Activated CD8-positive, alpha-beta memory T cell treated with anti-CD3 and anti-CD28 coated beads, Interleukin-2, amount 10 ng/mL, durations not matched to agents 7 days and 5 days (primary cell): Measurements from ENCODE around the gene GREB1L. TPM values are rescaled to one million over a fixed set of nuclear protein-coding genes. Genes with fewer than 3 reads are reported as not detected.

ENCODE experiments used
- ATAC-seq: fragments of 150-1000 bp; cut with Tn5 transposase; one replicate; pipeline ENCODE4 v1.10.0; 2021; ENCODE audit warnings: moderate library complexity
- CTCF ChIA-PET: fragments of 350-600 bp; sonication (Branson Sonifier 250); formaldehyde crosslinking; loops from one replicate; lab custom pipeline; 2021; ENCODE audit warnings: antibody characterized with exemption; lab: Charles Lee
- DNase-seq: peaks from one replicate; pipeline ENCODE4 v3.0.0-alpha.2; 2020
- H3K27ac Mint-ChIP-seq: one replicate; pipeline ENCODE4 v1.8.0; 2021; ENCODE audit warnings: mild to moderate bottlenecking, mixed read lengths
- H3K27me3 Mint-ChIP-seq: one replicate; pipeline ENCODE4 v1.8.0; 2021; ENCODE audit warnings: mixed read lengths
- H3K36me3 Mint-ChIP-seq: one replicate; pipeline ENCODE4 v1.8.0; 2021; ENCODE audit warnings: mild to moderate bottlenecking, mixed read lengths
- H3K4me1 Mint-ChIP-seq: one replicate; pipeline ENCODE4 v1.8.0; 2021; ENCODE audit warnings: mixed read lengths
- H3K4me3 Mint-ChIP-seq: one replicate; pipeline ENCODE4 v1.8.0; 2021; ENCODE audit warnings: mild to moderate bottlenecking, moderate library complexity, mixed read lengths
- H3K9me3 Mint-ChIP-seq: one replicate; pipeline ENCODE4 v1.8.0; 2022; ENCODE audit warnings: low read depth, mixed read lengths
- total RNA-seq, 2 experiments: library from RNA; stranded (reverse); gene quantifications; one replicate each; pipeline ENCODE4 v1.2.3, GENCODE V29; 2021

GREB1L gene
- total RNA-seq, 2 experiments from 2014 or later: not detected

DNA sequence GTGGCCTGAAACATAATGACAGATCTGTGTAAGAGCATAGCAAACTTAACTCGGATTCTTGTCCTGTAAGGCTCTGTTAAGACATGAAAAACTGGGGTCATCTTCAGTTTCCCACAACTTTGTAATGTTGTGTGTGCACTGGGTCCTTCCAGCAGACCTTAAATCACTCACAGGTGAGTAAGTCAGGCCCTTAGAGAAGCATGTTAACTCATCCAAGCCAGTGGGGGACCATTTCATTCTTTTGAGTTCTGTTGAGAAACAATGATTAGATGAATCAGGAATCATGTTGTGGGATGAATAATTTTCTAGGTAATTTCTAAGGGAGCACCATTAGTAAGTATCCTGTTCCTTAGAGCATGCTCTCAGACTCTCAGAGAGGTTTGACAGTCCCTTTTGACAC lies 191.4 kb downstream of the GREB1L start:
- CTCF ChIA-PET: no interaction called here
- Mint-ChIP-seq H3K4me3 (no peak overlapping the region), H3K27me3 (peaks cover 13% of the 10 kb centered on the region), H3K27ac (no peak overlapping the region), H3K4me1 (no peaks in the 10 kb centered on the region), H3K9me3 (no peaks in the 10 kb centered on the region), H3K36me3 (no peaks in the 10 kb centered on the region)
- DNase-seq (no peak), ATAC-seq (no peak)

GRCh38 chr18:21439431-21439846 lies 197.4 kb downstream of the GREB1L start:
- no peak for ATAC-seq
- no peaks in the 10 kb centered on the region for H3K9me3 Mint-ChIP-seq
- CTCF ChIA-PET: no interaction called here
- H3K4me3 Mint-ChIP-seq: no peak overlapping the region
- no peaks in the 10 kb centered on the region for H3K36me3 Mint-ChIP-seq
- no peak overlapping the region for H3K27ac Mint-ChIP-seq
- peaks cover 28% of the 10 kb centered on the region for H3K27me3 Mint-ChIP-seq
- no peaks in the 10 kb centered on the region for H3K4me1 Mint-ChIP-seq
- no peak for DNase-seq

- no peak overlapping the region for H3K4me3 Mint-ChIP-seq
- CTCF ChIA-PET: interaction anchor here (1.0 kb wide), 1 partner anchor 15 kb away, joined by 4 read pairs; no protein-coding TSS in a partner anchor
- H3K9me3 Mint-ChIP-seq: no peaks in the 10 kb centered on the region
- no peak for DNase-seq
- no peak for ATAC-seq
- H3K27ac Mint-ChIP-seq: no peak overlapping the region
- no peaks in the 10 kb centered on the region for H3K4me1 Mint-ChIP-seq
- no peaks in the 10 kb centered on the region for H3K36me3 Mint-ChIP-seq
- H3K27me3 Mint-ChIP-seq: peaks cover 18% of the 10 kb centered on the region
Observed at GRCh38 chr18:21441670-21442069, 199.6 kb downstream of the GREB1L start.

GRCh38 chr18:21443776-21444464 lies 201.9 kb downstream of the GREB1L start:
- Mint-ChIP-seq H3K9me3 (no peaks in the 10 kb centered on the region), H3K27me3 (peaks cover 22% of the 10 kb centered on the region), H3K36me3 (no peaks in the 10 kb centered on the region), H3K27ac (no peak overlapping the region), H3K4me3 (no peak overlapping the region), H3K4me1 (no peaks in the 10 kb centered on the region)
- CTCF ChIA-PET: interaction anchor here (1.7 kb wide), 1 partner anchor 249 kb away, joined by 11 read pairs; no protein-coding TSS in a partner anchor
- no peak for ATAC-seq
- DNase-seq: no peak

GRCh38 chr18:21444465-21445212 lies 202.6 kb downstream of the GREB1L start:
- H3K27ac Mint-ChIP-seq: no peak overlapping the region
- no peak overlapping the region for H3K4me3 Mint-ChIP-seq
- no peaks in the 10 kb centered on the region for H3K36me3 Mint-ChIP-seq
- no peaks in the 10 kb centered on the region for H3K9me3 Mint-ChIP-seq
- CTCF ChIA-PET: interaction anchor here (1.7 kb wide), 1 partner anchor 250 kb away, joined by 11 read pairs; no protein-coding TSS in a partner anchor
- H3K4me1 Mint-ChIP-seq: no peaks in the 10 kb centered on the region
- H3K27me3 Mint-ChIP-seq: peaks cover 29% of the 10 kb centered on the region
- DNase-seq: no peak
- ATAC-seq: no peak

DNA sequence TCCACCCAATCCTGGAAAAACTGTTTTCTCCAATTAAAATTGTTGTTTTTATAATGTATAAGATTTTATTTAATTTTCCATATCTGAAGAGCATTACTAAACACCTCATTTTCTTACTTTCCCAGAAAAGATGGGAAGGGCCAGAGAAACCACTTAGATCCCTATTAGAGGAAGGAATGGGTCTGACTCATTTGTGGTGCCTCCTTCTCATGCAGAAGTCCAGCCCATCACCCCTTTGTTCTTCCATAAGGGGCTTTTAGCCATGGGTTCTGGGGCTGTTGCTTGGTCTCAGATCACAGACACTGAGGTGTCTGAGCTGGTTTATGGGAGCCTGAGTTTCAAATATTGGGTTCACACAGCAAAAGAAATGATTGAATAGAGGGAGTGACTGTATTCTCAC lies 206.3 kb downstream of the GREB1L start:
- CTCF ChIA-PET: no interaction called here
- H3K27ac Mint-ChIP-seq: no peak overlapping the region
- no peaks in the 10 kb centered on the region for H3K36me3 Mint-ChIP-seq

DNA sequence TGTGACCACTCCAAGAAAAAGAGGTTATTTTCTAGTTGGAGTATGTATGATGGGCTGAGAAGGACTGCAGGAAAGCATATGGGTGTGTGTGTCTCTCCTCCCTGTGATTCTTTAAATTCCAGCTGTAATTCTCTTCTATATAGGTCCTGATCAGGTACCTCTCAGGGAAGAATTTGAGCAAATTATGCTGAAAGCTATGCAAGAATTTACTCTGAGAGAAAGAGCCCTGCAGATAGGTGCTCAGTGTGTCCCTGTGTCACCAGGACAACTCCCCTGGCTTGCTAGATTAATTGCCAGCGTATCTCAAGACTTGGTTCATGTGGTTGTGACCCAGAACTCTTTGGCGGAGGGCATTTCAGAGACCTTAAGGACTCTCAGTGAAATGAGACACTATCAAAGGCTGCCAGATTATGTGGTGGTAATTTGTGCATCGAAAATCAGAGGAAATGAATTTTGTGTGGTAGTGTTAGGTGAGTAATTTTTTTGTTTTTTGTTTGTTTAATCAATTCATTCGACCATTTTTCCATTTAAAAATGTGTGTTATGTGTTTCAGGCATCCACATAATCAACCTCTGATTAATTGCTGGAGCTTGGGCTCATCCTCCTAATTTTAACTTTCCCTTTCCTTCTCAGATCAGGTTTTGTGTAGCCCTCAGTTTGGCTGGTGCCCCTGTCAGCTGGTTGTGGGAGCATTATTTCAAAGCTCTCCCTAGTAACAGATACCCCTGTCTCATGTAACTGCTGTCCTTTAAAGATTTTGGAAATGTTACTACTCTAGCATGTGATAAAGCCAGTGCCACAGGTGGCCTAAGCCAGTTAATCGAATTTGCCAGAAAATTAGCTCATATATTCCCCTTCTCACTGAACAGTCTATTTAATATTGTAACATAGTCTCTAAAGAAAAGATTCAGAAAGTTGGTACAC lies 207.6 kb downstream of the GREB1L start:
- Mint-ChIP-seq H3K9me3 (no peaks in the 10 kb centered on the region), H3K36me3 (no peaks in the 10 kb centered on the region), H3K4me1 (no peaks in the 10 kb centered on the region), H3K4me3 (no peak overlapping the region), H3K27me3 (peaks cover 33% of the 10 kb centered on the region), H3K27ac (no peak overlapping the region)
- no peak for ATAC-seq
- DNase-seq: no peak
- CTCF ChIA-PET: no interaction called here

More for the DNA sequence above, 206.3 kb downstream of the GREB1L start:
- Mint-ChIP-seq H3K9me3 (no peaks in the 10 kb centered on the region), H3K4me1 (no peaks in the 10 kb centered on the region), H3K27me3 (peaks cover 32% of the 10 kb centered on the region), H3K4me3 (no peak overlapping the region)
- ATAC-seq (no peak), DNase-seq (no peak)

- Mint-ChIP-seq H3K9me3 (no peaks in the 10 kb centered on the region), H3K4me1 (no peaks in the 10 kb centered on the region), H3K36me3 (no peaks in the 10 kb centered on the region), H3K4me3 (no peak overlapping the region), H3K27ac (no peak overlapping the region), H3K27me3 (peaks cover 34% of the 10 kb centered on the region)
- DNase-seq (no peak), ATAC-seq (no peak)
- CTCF ChIA-PET: no interaction called here
Observed at GRCh38 chr18:21450503-21450902, 208.5 kb downstream of the GREB1L start.

- no peak for DNase-seq
- ATAC-seq: no peak
- Mint-ChIP-seq H3K9me3 (no peaks in the 10 kb centered on the region), H3K27me3 (peaks cover 34% of the 10 kb centered on the region), H3K4me3 (no peak overlapping the region), H3K27ac (no peak overlapping the region), H3K36me3 (no peaks in the 10 kb centered on the region), H3K4me1 (no peaks in the 10 kb centered on the region)
- CTCF ChIA-PET: interaction anchor here (1.0 kb wide), 1 partner anchor 256 kb away, joined by 3 read pairs; no protein-coding TSS in a partner anchor
Observed at GRCh38 chr18:21450913-21451312, 208.9 kb downstream of the GREB1L start.

GRCh38 chr18:21451851-21452250 lies 209.8 kb downstream of the GREB1L start:
- no peak overlapping the region for H3K27ac Mint-ChIP-seq
- CTCF ChIA-PET: interaction anchor here (0.7 to 1.0 kb wide), 2 partner anchors 68 to 257 kb away, joined by 3 to 4 read pairs; no protein-coding TSS in a partner anchor
- H3K9me3 Mint-ChIP-seq: no peaks in the 10 kb centered on the region
- no peaks in the 10 kb centered on the region for H3K36me3 Mint-ChIP-seq
- no peaks in the 10 kb centered on the region for H3K4me1 Mint-ChIP-seq
- H3K4me3 Mint-ChIP-seq: no peak overlapping the region
- H3K27me3 Mint-ChIP-seq: peaks cover 38% of the 10 kb centered on the region
- ATAC-seq (no peak), DNase-seq (no peak)

GRCh38 chr18:21452276-21452780 lies 210.3 kb downstream of the GREB1L start:
- Mint-ChIP-seq H3K4me1 (no peaks in the 10 kb centered on the region), H3K36me3 (no peaks in the 10 kb centered on the region), H3K27ac (no peak overlapping the region), H3K4me3 (no peak overlapping the region), H3K9me3 (no peaks in the 10 kb centered on the region), H3K27me3 (peaks cover 38% of the 10 kb centered on the region)
- no peak for DNase-seq
- no peak for ATAC-seq
- CTCF ChIA-PET: no interaction called here

DNA sequence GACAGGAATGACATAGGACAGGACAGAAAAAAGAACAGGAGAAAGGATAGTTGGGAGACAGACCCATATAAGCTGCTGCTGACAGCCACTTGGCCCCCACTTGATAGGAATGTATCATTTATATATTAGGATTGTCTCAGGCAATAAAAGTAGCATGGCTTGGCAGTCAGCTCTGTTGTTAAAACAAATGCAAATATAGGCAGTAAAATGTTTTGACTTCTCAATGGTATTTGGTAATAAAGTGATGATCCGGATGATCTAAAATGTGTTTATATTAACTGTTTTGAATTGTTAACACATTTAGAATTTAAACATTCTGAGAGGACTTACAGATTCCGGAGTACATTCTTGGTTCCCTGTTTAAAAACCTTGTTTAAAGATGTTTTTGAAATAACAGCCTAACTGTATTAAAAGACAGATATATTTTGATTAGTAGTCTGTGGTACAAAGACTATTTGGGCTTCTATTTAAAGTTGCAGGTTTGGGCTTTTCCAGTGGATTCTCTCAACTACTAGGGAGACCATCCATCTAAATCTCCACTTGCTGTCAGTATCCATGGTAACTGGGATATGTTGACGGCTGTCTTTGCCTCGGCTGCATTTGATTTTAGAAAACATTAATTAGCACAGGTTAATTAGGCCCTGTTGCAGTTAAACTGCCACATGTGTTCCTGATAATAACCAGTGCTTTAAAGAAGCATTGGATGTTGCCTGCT lies 210.9 kb downstream of the GREB1L start:
- CTCF ChIA-PET: no interaction called here
- Mint-ChIP-seq H3K36me3 (no peaks in the 10 kb centered on the region), H3K9me3 (no peaks in the 10 kb centered on the region), H3K4me3 (no peak overlapping the region), H3K27me3 (peaks cover 38% of the 10 kb centered on the region), H3K27ac (no peak overlapping the region), H3K4me1 (no peaks in the 10 kb centered on the region)
- no peak for DNase-seq
- no peak for ATAC-seq
